G401.6 (cell line): ENCODE measurements around the gene CPS1.

Experiments used
- FAIRE-seq: peaks from 2 replicates; lab custom pipeline; 2012; peaks lifted over from hg19 to GRCh38; lab: Jason Lieb, UNC

CPS1 gene

DNA sequence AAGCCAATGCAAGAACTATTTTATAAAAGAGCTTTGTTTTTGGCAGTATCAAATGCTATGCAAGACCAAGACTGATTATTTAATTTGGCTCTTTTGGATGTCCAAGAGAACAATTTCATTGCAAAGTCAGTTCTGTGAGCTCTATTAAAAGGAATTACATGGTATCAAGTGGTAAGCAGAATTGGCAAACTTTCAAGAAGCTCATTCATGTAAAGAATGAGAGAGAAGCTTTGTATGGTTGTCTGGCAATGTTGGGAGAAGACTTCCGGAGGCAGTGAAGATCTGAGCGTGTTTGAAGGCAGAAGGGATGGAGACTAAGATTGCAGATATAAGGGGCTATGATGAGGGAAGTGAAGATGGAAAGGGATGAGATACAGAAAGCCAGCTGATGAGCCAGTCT lies 49.6 kb downstream of the CPS1 start:
- FAIRE-seq: no peak

DNA sequence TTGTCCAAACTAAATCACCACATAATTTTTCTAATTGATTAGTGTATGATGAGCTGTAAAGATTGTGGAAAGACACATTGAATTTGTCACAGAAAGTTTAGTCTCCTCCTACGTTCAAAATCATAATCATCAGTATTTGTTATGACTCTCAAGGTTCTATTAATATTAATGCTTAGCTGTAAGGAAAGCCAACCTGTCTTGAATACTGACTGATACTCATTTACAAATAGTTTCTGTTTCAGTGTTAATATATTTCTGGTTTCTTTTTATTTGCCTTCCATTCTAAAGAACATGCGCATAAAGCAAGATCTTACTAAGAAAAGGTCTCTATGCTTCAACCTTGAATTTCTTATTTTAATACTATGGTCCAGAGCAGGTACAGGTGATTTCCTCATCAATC lies 55.1 kb downstream of the CPS1 start:
- no peak for FAIRE-seq

DNA sequence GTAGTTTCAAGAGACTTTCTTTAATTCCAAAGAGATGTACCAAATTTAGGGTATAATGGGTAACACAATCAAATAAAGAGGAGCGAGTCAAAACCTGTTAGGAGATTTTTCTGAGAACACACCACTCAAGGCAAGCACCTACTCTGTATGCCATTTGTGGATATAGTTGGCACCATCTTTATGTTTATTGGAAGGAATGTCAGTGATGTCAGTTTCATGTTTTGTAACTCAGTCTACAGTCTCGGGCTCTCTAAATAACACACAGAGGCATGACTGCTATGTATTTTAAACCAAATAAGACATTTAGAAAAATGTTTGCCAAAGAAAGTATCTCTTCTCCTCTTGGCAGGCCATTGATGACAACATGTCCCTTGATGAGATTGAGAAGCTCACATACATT lies 59.7 kb downstream of the CPS1 start:
- no peak for FAIRE-seq

- no peak for FAIRE-seq
Measured at GRCh38 chr2:210617318-210617717, 60.9 kb downstream of the CPS1 start.

GRCh38 chr2:210617732-210618330 lies 61.4 kb downstream of the CPS1 start:
- peak; percentile 50 for FAIRE-seq

GRCh38 chr2:210620456-210620855 lies 64.1 kb downstream of the CPS1 start:
- FAIRE-seq: no peak

DNA sequence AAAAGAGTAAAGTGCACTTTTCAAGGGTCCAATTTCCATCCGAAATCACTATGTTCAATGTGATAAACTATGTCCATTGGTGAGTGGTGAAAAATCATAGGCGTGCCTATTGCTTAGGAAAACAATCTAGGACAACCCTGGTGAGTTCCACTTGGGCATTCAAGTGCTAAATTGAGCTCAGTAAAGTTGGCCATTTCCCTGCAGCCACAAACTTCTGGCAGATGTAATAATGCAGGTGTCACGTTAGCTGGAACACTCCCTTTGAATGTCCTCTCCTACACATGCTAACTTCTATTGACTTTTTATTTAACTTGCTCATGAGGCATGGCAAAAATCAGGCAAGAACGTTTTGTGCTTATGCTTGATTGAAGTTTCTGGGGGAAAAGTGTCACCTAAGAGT lies 67.1 kb downstream of the CPS1 start:
- FAIRE-seq: no peak

DNA sequence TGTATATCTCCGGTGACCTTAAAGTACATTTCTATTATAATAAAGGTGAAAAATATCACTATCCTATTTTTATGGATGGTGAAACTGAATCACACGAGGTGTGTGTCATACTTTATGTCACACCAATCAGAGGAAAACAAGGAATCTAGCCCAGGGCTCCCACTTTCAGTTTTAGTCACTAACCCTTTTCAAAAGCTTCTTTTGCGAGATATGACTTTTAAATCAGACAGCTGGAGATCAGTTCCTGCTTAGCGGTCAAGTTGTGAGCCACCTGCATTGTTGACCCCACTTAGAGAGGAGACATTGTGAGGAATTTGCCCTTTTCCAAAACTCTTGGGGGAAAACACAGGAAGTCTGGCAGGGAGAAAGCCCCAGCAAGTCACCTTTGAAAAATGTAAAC lies 70.5 kb downstream of the CPS1 start:
- FAIRE-seq: no peak

GRCh38 chr2:210630873-210631560 lies 74.6 kb downstream of the CPS1 start:
- no peak for FAIRE-seq

GRCh38 chr2:210633699-210634098 lies 77.3 kb downstream of the CPS1 start:
- FAIRE-seq: no peak

DNA sequence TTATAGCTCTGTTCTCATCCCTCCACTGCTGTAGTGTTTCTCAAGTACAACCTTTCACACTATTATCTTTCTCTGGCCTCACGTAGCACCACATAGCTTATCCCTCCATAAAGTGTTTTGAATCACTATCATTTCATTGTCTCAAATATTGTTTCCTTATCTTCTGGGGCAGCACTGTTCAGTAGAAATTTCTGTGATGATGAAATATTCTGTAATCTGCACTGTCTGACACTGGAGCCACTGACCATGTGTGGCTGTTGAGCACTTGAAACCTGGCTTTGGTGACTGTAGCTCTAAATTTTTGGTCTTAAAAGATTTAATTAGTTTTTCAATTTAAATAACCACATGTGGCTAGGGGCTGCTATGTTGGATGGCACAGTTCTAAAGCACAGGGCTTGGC lies 78.9 kb downstream of the CPS1 start:
- no peak for FAIRE-seq

- FAIRE-seq: no peak
Measured at GRCh38 chr2:210642333-210642732, 85.9 kb downstream of the CPS1 start.

GRCh38 chr2:210647151-210647550 lies 90.8 kb downstream of the CPS1 start:
- no peak for FAIRE-seq

GRCh38 chr2:210654091-210654490 lies 97.7 kb downstream of the CPS1 start:
- no peak for FAIRE-seq

DNA sequence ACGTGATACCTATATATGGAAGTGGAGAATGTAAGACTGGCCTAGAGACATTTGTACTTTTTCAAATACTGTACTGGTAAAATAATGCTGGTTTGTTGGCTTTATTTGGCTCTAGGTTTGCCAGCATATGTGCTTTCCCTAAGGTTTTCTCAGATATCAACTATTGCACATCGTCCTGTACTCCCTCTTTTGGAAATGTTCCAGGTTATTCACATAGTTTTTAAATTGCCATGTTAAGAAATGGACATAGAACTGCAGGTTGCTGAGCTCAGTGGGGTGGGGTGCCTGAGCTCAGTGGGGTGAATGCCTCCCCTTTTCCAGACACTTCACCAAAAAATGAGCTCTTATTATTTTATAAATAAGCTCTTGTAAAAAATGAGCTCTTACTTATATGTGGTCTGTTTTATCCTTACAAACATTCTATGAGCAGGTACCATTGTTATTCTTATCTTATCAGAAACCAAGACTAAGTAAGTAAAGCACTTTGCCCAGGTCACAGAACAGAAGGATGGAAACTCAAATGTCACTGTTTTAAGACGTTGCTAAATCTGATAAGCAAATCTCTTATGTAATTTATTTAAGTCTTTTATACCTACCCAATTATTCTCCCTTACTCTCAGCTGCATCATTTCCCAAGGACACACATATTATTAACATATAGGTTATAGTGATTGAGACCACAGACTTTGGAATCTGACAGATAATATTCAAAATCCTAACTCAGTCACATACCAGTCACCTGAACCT lies 99.0 kb downstream of the CPS1 start:
- no peak for FAIRE-seq

DNA sequence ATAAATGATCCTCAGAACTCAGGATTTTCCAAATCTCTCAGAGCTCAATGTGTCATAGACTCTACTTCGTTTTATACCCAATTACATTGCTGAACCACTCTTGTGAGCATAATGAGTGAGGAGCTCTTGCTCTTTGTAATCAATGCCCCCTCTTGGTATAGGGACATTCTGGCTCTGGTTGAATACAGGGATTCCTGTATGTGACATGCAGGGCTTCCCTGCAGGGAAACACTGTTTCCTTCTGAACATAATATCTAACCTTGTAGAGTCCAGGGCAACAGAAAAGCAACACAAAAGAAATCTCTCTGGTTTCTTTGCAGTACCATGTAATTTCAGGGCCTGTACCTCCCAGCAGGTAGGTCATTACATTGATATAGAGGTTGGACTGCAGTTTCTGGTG lies 101.5 kb downstream of the CPS1 start:
- no peak for FAIRE-seq

DNA sequence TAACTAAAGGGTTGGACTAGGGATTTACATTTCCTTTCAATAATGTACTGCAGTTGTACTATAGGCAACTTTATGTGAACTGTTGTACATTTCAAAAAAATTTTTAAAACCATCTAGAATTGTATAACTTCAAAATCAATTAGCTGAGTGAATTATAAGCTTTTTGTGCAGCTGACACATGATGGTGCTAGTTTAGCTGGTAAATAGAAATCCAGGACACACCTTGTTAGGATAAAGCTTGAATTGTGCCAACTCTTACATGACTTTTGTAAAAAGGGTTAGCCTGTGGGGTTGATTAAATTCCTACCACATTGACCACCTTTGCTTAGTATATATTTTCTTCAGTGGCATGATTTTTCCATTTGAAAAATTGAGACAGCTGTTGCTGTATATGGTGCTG lies 104.4 kb downstream of the CPS1 start:
- no peak for FAIRE-seq

GRCh38 chr2:210662560-210662959 lies 106.2 kb downstream of the CPS1 start:
- no peak for FAIRE-seq

DNA sequence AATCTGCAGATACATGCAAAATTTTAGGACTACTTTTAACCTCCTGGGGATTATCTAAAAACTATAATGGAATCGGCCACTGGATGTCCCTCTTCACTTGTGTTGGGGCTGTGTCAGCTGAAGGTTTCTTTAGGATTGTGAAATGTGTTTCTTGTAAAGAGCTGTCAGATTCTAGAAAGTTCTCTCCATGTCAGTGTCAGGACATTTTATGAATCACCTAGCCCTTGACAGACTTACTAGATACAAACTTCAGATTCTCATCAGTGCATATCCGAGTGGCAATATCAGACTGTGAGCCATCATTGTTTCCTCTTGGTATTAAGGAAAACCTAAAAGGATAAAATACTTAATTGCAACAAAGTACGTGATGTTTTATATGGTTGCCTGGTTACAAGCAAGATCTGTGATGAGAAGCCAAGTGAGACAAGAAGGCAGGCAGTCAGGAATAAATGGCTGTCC lies 107.3 kb downstream of the CPS1 start:
- no peak for FAIRE-seq

DNA sequence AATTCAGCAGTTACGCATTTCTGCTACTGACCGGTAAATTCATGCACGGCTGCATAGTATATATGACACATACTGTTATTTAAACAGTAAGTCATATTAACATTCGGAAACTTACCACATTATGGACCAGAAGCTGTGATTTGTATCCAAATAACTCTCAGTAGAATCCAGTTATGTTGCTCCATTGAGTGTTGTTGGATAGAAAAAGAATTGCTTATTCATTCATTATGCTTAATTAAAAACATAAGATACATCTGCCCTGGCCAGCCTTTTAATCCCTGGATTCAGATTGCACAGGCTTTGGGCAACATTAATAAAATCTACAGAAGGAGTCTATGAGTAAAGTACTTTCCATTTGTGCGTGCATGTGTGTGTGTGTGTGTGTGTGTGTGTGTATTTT lies 111.3 kb downstream of the CPS1 start:
- FAIRE-seq: no peak

- FAIRE-seq: no peak
Measured at GRCh38 chr2:210671065-210671464, 114.7 kb downstream of the CPS1 start.

GRCh38 chr2:210673117-210673516 lies 116.7 kb downstream of the CPS1 start:
- no peak for FAIRE-seq

- no peak for FAIRE-seq
Measured at GRCh38 chr2:210676067-210676466, 119.7 kb downstream of the CPS1 start.

- FAIRE-seq: no peak
Measured at GRCh38 chr2:210681491-210681890, 125.1 kb downstream of the CPS1 start.
